Type B pancreatic cell (in vitro differentiated cells): ENCODE data around the gene CRB1. TPM values are rescaled to one million over a fixed set of nuclear protein-coding genes. Genes with fewer than 3 reads are reported as not detected.

ENCODE experiments used
- DNase-seq: peaks from one replicate; pipeline ENCODE4 v3.0.0; 2021; ENCODE audit warnings: mixed read lengths; ENCODE audit not compliant: unreplicated experiment; ENCODE audit errors: extremely low spot score
- H3K27ac Mint-ChIP-seq: 2 replicates; pipeline ENCODE4 v1.8.0; 2021; ENCODE audit warnings: mild to moderate bottlenecking, mixed read lengths
- H3K27me3 Mint-ChIP-seq: 2 replicates; pipeline ENCODE4 v1.8.0; 2021; ENCODE audit warnings: mixed read lengths
- H3K36me3 Mint-ChIP-seq: 2 replicates; pipeline ENCODE4 v1.8.0; 2021; ENCODE audit warnings: mixed read lengths
- H3K4me1 Mint-ChIP-seq: one replicate; pipeline ENCODE4 v1.8.0; 2021; ENCODE audit warnings: mixed read lengths; ENCODE audit not compliant: unreplicated experiment
- H3K4me3 Mint-ChIP-seq: 2 replicates; pipeline ENCODE4 v1.8.0; 2021; ENCODE audit warnings: mild to moderate bottlenecking, mixed read lengths
- H3K9me3 Mint-ChIP-seq: 2 replicates; pipeline ENCODE4 v1.8.0; 2021; ENCODE audit warnings: mixed read lengths
- total RNA-seq: library from RNA; stranded (reverse); gene quantifications from 2 replicates; pipeline ENCODE4 v1.2.1, GENCODE V29; 2021; ENCODE audit warnings: low replicate concordance
- TF ChIP-seq, protein P1 (sequence below): fragments of 200-600 bp; sonication (generic); conservative IDR thresholded peaks from 2 replicates; pipeline ENCODE4 v1.5.0; 2021; ENCODE audit warnings: antibody characterized with exemption, mild to moderate bottlenecking

CRB1 gene
- total RNA-seq, 1 donor from 2014 or later: 5.7 TPM

DNA sequence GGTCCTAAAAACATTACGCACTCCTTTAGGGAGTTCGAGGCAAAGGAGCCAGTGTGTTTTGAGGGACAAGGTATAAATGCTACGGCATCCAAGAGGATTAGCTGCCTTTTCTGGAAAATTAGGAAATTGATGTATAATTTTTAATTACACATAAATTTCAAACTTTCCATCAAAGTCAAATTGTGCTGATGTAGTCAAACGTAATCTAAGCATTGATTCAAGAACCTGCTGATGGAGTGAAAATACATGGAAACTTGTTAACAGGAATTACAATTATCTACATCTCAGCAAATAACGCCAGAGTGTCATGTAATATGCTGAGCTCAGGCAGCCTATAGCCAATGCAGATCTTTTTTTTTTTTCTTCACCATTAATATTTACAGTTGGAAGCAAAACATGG lies 194.5 kb downstream of the CRB1 start:
- Mint-ChIP-seq H3K36me3 (no peaks in the 10 kb centered on the region), H3K4me3 (no peak overlapping the region), H3K9me3 (no peaks in the 10 kb centered on the region), H3K4me1 (peaks cover 9% of the 10 kb centered on the region), H3K27ac (no peak overlapping the region), H3K27me3 (no peaks in the 10 kb centered on the region)
- TF ChIP-seq, protein P1, sequence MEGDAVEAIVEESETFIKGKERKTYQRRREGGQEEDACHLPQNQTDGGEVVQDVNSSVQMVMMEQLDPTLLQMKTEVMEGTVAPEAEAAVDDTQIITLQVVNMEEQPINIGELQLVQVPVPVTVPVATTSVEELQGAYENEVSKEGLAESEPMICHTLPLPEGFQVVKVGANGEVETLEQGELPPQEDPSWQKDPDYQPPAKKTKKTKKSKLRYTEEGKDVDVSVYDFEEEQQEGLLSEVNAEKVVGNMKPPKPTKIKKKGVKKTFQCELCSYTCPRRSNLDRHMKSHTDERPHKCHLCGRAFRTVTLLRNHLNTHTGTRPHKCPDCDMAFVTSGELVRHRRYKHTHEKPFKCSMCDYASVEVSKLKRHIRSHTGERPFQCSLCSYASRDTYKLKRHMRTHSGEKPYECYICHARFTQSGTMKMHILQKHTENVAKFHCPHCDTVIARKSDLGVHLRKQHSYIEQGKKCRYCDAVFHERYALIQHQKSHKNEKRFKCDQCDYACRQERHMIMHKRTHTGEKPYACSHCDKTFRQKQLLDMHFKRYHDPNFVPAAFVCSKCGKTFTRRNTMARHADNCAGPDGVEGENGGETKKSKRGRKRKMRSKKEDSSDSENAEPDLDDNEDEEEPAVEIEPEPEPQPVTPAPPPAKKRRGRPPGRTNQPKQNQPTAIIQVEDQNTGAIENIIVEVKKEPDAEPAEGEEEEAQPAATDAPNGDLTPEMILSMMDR: no peak
- DNase-seq: no peak

DNA sequence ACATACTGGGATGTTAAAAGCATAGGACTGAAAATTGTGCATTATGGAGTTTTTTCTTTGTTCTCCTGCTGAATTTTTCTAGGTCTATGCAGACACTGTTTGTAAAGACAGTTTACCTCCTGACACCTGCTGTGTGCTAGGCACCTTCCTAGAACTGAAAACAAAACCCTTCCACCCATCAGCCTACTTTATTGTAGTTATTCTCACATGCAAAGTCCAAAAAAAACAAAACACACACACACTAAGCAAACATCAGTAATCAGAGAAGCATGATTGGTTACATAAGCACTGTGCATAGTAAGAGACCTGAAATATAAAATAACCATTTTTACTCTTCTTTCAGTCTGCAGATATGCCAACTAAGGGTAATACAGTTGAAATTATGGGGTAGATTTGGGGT lies 195.1 kb downstream of the CRB1 start:
- DNase-seq: no peak
- TF ChIP-seq, protein P1: no peak

DNA sequence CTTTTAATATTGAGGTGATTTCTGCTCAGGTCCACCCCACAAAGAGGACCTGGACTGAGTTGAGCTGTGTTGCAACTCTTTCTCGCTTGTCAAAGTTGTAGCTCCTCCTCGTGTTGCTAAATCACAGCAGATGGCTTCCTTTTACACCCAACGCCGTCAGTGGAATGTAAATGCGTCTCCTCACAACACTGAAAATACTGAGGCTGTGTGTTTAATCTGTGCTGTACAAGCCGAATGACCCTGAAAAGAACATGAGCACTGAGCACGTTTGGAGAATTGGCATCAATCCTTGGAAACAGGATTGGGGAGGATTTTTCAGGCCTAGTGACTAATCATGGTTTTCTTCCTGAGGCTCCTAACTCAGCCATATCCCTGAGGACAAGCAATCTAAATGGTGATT lies 196.0 kb downstream of the CRB1 start:
- no peak overlapping the region for H3K4me3 Mint-ChIP-seq
- H3K27ac Mint-ChIP-seq: peak overlapping the region; percentile 11
- no peaks in the 10 kb centered on the region for H3K9me3 Mint-ChIP-seq
- no peak for DNase-seq
- TF ChIP-seq, protein P1: no peak
- H3K36me3 Mint-ChIP-seq: no peaks in the 10 kb centered on the region
- H3K27me3 Mint-ChIP-seq: no peaks in the 10 kb centered on the region
- peaks cover 9% of the 10 kb centered on the region for H3K4me1 Mint-ChIP-seq

More for the DNA sequence above, 195.1 kb downstream of the CRB1 start:
- Mint-ChIP-seq H3K4me3 (no peak overlapping the region), H3K4me1 (peaks cover 9% of the 10 kb centered on the region), H3K27ac (no peak overlapping the region), H3K27me3 (no peaks in the 10 kb centered on the region), H3K36me3 (no peaks in the 10 kb centered on the region), H3K9me3 (no peaks in the 10 kb centered on the region)

DNA sequence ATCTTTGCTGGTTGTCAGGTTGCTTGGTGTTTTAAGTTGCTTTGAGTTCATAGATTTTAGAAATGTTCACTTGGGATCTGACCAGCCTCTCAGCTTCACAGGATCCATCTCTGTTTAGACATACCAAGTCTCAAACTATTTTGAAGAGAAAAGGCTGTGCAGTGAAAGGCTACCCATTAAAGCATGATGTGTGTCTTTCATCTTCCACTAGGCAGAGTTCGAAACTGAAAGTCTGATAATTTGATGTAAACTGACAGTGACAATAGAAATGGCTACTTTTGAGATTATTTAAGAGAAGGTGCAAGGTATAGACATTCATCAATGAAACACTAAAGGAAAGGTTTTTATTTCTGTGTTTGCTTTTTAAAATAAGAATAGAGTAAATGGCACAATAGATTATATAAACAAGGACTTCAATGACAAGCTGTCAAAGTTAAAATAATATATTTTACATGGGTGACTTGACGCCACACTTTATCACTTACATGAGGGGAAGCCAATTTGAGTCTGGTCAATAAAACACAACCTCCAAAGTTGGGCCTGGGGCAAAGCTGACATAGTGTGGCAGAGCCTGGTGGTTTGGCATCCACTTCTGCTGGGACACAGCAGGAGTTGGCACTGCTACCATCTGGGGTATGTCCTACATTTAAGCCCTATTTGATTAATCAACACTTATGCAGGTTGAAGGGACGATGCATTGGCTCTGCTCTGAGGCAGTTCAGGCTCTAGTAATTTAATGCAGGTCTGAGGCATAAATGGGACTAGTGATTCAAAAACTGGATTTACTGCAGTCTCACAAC lies 197.7 kb downstream of the CRB1 start:
- Mint-ChIP-seq H3K36me3 (no peaks in the 10 kb centered on the region), H3K4me1 (peaks cover 13% of the 10 kb centered on the region)

DNA sequence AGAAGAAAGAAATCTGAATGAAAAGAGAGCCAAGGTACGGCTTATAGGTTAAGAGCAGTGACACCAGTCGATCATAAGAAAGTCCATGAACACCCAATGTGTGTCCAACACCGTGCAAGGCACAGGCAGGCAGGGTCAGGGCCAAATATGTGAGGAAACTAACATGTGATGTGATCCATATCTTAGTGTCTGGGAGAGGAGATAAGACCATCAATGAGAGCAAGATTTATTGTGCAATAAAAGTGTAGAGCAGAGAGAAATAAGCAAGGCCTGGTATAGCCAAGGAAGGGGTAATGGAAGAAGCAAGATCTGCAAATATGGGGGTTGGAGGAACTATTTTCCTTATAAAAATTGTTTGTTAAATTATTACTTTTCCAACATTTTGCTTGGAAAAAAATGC lies 198.8 kb downstream of the CRB1 start:
- Mint-ChIP-seq H3K4me1 (peaks cover 23% of the 10 kb centered on the region), H3K9me3 (no peaks in the 10 kb centered on the region), H3K4me3 (no peak overlapping the region), H3K27me3 (no peaks in the 10 kb centered on the region), H3K27ac (no peak overlapping the region), H3K36me3 (no peaks in the 10 kb centered on the region)
- DNase-seq: no peak
- TF ChIP-seq, protein P1: no peak

More for the DNA sequence above, 197.7 kb downstream of the CRB1 start:
- TF ChIP-seq, protein P1: no peak
- Mint-ChIP-seq H3K4me3 (no peak overlapping the region), H3K27me3 (no peaks in the 10 kb centered on the region), H3K27ac (no peak overlapping the region), H3K9me3 (no peaks in the 10 kb centered on the region)
- DNase-seq: no peak
